K562 (cell line): ENCODE measurements around the gene CSE1L. TPM values are rescaled to one million over a fixed set of nuclear protein-coding genes. Genes with fewer than 3 reads are reported as not detected.

Experiments
- ATAC-seq: fragments of 200-7000 bp; cut with Tn5 transposase; 3 replicates; pipeline ENCODE4 v1.9.1; 2020; ENCODE audit warnings: moderate library complexity
- BruUV-seq: library from RNA; stranded (reverse); fragments of 400-500 nt; replicated peaks from 2 replicates; lab custom pipeline; 2021; lab: Mats Ljungman, UMichigan
- CTCF ChIA-PET: fragments of 300-600 bp; formaldehyde crosslinking; extraction: SDS; loops from one replicate; lab custom pipeline; 2021; ENCODE audit warnings: low intra/inter-chr PET ratio; lab: Yijun Ruan, JAX
- POLR2A ChIA-PET: fragments of 300-600, 350-650 bp; sonication (Branson Sonifier 250); formaldehyde crosslinking; extraction: SDS; loops from one replicate; lab custom pipeline; 2021; ENCODE audit warnings: antibody characterized with exemption, inconsistent platforms; lab: Yijun Ruan, JAX
- DNase-seq, 4 experiments: peaks; one replicate each; pipeline versions ENCODE4 v3.0.0 to v3.0.0-alpha.2; 2011 to 2018; ENCODE audit warnings: low spot score in 3 of 4, mixed read lengths in 3 of 4; ENCODE audit errors: extremely low read depth in 1 of 4
- FAIRE-seq: peaks from 2 replicates; lab custom pipeline; 2011; peaks lifted over from hg19 to GRCh38; lab: Jason Lieb, UNC
- H2AFZ ChIP-seq: 2 replicates; pipeline ENCODE4 v1.6.0; 2011; ENCODE audit warnings: low read depth, low read length, control low read depth, inconsistent platforms
- H3K27ac ChIP-seq: fragments of 200-600 bp; 3 replicates; pipeline ENCODE4 v1.8.0; 2011; ENCODE audit warnings: low read depth, mild to moderate bottlenecking, control low read depth, inconsistent platforms, low read length, moderate library complexity, mixed read lengths; ENCODE audit errors: extremely low read depth
- H3K27me3 ChIP-seq, 2 experiments: fragments of 300-600 bp in 1 of 2; 2 replicates in 1 of 2; 3 replicates in 1 of 2; pipeline versions ENCODE4 v1.6.0 to v1.8.0; 2011; ENCODE audit warnings: inconsistent platforms in 2 of 2, low read length in 2 of 2, mild to moderate bottlenecking in 1 of 2, mixed read lengths in 1 of 2, moderate library complexity in 1 of 2; ENCODE audit not compliant: control insufficient read depth in 2 of 2, insufficient read depth in 2 of 2
- H3K36me3 ChIP-seq: fragments of 300-600 bp; 3 replicates; pipeline ENCODE4 v1.8.0; 2011; ENCODE audit warnings: mild to moderate bottlenecking, low read length, inconsistent platforms; ENCODE audit not compliant: control insufficient read depth, insufficient read depth
- H3K4me1 ChIP-seq, 2 experiments: fragments of 200-600 bp in 1 of 2; replicated peaks in 1 of 2; 2 replicates in 1 of 2; 3 replicates in 1 of 2; pipeline versions ENCODE4 v1.5.1 to v1.8.0; 2011; ENCODE audit warnings: inconsistent platforms in 2 of 2, low read length in 2 of 2, mild to moderate bottlenecking in 1 of 2, mixed read lengths in 1 of 2, moderate library complexity in 1 of 2; ENCODE audit not compliant: control insufficient read depth in 2 of 2, insufficient read depth in 2 of 2
- H3K4me2 ChIP-seq: 2 replicates; pipeline ENCODE4 v1.6.1; 2011; ENCODE audit warnings: low read length, control low read depth, inconsistent platforms, mixed read lengths; ENCODE audit not compliant: insufficient read depth
- H3K4me3 ChIP-seq: fragments of 200-600 bp; sonication (generic), shearing (Covaris generic); 2 replicates; pipeline ENCODE4 v1.5.1; 2016; ENCODE audit warnings: control low read depth, inconsistent platforms
- H3K79me2 ChIP-seq: fragments of 200-600 bp; 3 replicates; pipeline ENCODE4 v1.8.0; 2011; ENCODE audit warnings: low read length, inconsistent platforms; ENCODE audit not compliant: control insufficient read depth, insufficient read depth
- H3K9ac ChIP-seq, 2 experiments: 2 replicates each; pipeline versions ENCODE4 v1.6.0 to v1.6.1; 2011; ENCODE audit warnings: low read depth in 2 of 2, low read length in 2 of 2, control low read depth in 1 of 2, inconsistent platforms in 1 of 2, mild to moderate bottlenecking in 1 of 2, mixed read lengths in 1 of 2; ENCODE audit not compliant: insufficient read depth in 1 of 2
- H3K9me1 ChIP-seq: one replicate; pipeline ENCODE4 v1.6.0; 2011; ENCODE audit warnings: inconsistent platforms, mild to moderate bottlenecking, low read length, moderate library complexity; ENCODE audit not compliant: control insufficient read depth, insufficient read depth
- H3K9me3 ChIP-seq: replicated peaks from 2 replicates; pipeline ENCODE4 v1.5.1; 2011; ENCODE audit warnings: low read depth, low read length, inconsistent platforms; ENCODE audit not compliant: control insufficient read depth, insufficient read depth
- H4K20me1 ChIP-seq: replicated peaks from 2 replicates; pipeline ENCODE4 v1.6.1; 2011; ENCODE audit warnings: low read length, inconsistent platforms, mixed read lengths; ENCODE audit not compliant: control insufficient read depth, insufficient read depth
- AFF4 ChIP-seq: sonication (generic); formaldehyde crosslinking; IDR thresholded peaks from 2 replicates; pipeline ENCODE4 v1.8.0; 2023; ENCODE audit warnings: mild to moderate bottlenecking, missing genetic modification reagents
- BRD9 ChIP-seq: fragments of 450-650 bp; IDR thresholded peaks from 2 replicates; pipeline ENCODE4 v1.6.1; 2018; ENCODE audit warnings: low read depth; ENCODE audit not compliant: partially characterized antibody
- CBX2 ChIP-seq: fragments of 200-600 bp; sonication (generic); IDR thresholded peaks from one replicate; pipeline ENCODE4 v1.6.1; 2012; ENCODE audit warnings: mild to moderate bottlenecking, low read length, inconsistent platforms; ENCODE audit not compliant: insufficient read depth, poor library complexity, severe bottlenecking
- DLX4 ChIP-seq: fragments of 250-450 bp; sonication (Bioruptor Pico); IDR thresholded peaks from 2 replicates; pipeline ENCODE4 v1.6.1; 2021; ENCODE audit warnings: mild to moderate bottlenecking
- GATAD2B ChIP-seq: fragments of 450-650 bp; IDR thresholded peaks from 2 replicates; pipeline ENCODE4 v1.6.1; 2017; ENCODE audit warnings: mild to moderate bottlenecking, borderline replicate concordance
- ILK ChIP-seq: fragments of 450-650 bp; IDR thresholded peaks from 2 replicates; pipeline ENCODE4 v1.6.1; 2016; ENCODE audit warnings: missing genetic modification characterization, low read depth, mild to moderate bottlenecking, missing compliant biosample characterization, moderate library complexity, borderline replicate concordance
- LARP7 ChIP-seq: fragments of 450-650 bp; IDR thresholded peaks from 2 replicates; pipeline ENCODE4 v1.6.1; 2016
- LEF1 ChIP-seq: fragments of 450-650 bp; IDR thresholded peaks from 2 replicates; pipeline ENCODE4 v1.6.1; 2016; ENCODE audit warnings: mild to moderate bottlenecking
- MTA3 ChIP-seq: fragments of 450-650 bp; formaldehyde crosslinking; IDR thresholded peaks from 2 replicates; pipeline ENCODE4 v1.6.1; 2017; ENCODE audit warnings: mild to moderate bottlenecking, borderline replicate concordance
- NR1H2 ChIP-seq: sonication (generic); formaldehyde crosslinking; IDR thresholded peaks from 2 replicates; pipeline ENCODE4 v1.4.0; 2020; ENCODE audit warnings: mild to moderate bottlenecking, missing genetic modification reagents
- NR2F6 ChIP-seq: fragments of 450-650 bp; formaldehyde crosslinking; IDR thresholded peaks from 2 replicates; pipeline ENCODE4 v1.4.0; 2020; ENCODE audit warnings: mild to moderate bottlenecking
- PYGO2 ChIP-seq: fragments of 450-650 bp; IDR thresholded peaks from 2 replicates; pipeline ENCODE4 v1.6.1; 2016; ENCODE audit warnings: mild to moderate bottlenecking, missing genetic modification characterization, moderate library complexity, missing compliant biosample characterization
- SFPQ ChIP-seq: fragments of 200-400 bp; formaldehyde crosslinking; IDR thresholded peaks from 2 replicates; pipeline ENCODE4 v1.6.1; 2017; ENCODE audit warnings: mild to moderate bottlenecking, low read depth, low read length, moderate library complexity
- TAF9B ChIP-seq: fragments of 450-650 bp; IDR thresholded peaks from 2 replicates; pipeline ENCODE4 v1.6.1; 2018; ENCODE audit warnings: mild to moderate bottlenecking; ENCODE audit not compliant: partially characterized antibody
- THAP7 ChIP-seq: fragments of 250-450 bp; sonication (Bioruptor Pico); IDR thresholded peaks from 2 replicates; pipeline ENCODE4 v1.5.0; 2021
- ZFP1 ChIP-seq: fragments of 450-650 bp; formaldehyde crosslinking; IDR thresholded peaks from 2 replicates; pipeline ENCODE4 v1.4.0; 2020; ENCODE audit warnings: mild to moderate bottlenecking, mixed read lengths
- ZNF311 ChIP-seq: fragments of 250-450 bp; sonication (Bioruptor Pico); IDR thresholded peaks from 2 replicates; pipeline ENCODE4 v1.4.0; 2020; ENCODE audit warnings: mild to moderate bottlenecking, moderate library complexity
- WGBS: fragments of 100-300 bp; shearing (Covaris generic); methylation state at CpG from one replicate; pipeline ENCODE4 v1.1.6; 2016; ENCODE audit warnings: low coverage, mixed read lengths; ENCODE audit not compliant: insufficient coverage; ENCODE audit errors: missing lambda C conversion rate; 5-methylcytosine and 5-hydroxymethylcytosine counted together
- in situ Hi-C: fragments of 300-500 bp; cut with MboI; formaldehyde crosslinking; loops from 4 replicates; pipeline ENCODE4 v1.15.0; 2018; ENCODE audit warnings: inconsistent platforms, mixed read lengths
- intact Hi-C: fragments of 100-400 bp; cut with micrococcal nuclease; formaldehyde crosslinking; loops from 2 replicates; pipeline ENCODE4 v1.14.2; 2022
- polyA plus RNA-seq, 8 experiments: library from polyadenylated mRNA; depleted of rRNA in 4 of 8; stranded (reverse) in 5 of 8; unstranded in 3 of 8; fragments of >200 nt; fragmentation: Nextera tagmentation in 2 of 8; fragmentation: Illumina TruSeq in 1 of 8; extraction: Ambion mirVana in 2 of 8; extraction: Trizol in 1 of 8; gene quantifications; 2 replicates each; pipeline versions ENCODE4 v1.2.1 to v1.2.3, GENCODE V29; 2011 to 2014; ENCODE audit warnings: inconsistent platforms in 1 of 8, missing spikeins in 1 of 8
- total RNA-seq, 7 experiments: library from RNA; depleted of rRNA in 6 of 7; stranded (reverse); fragments of >200 nt in 6 of 7; fragmentation: Illumina TruSeq in 2 of 7; extraction: Trizol in 2 of 7; gene quantifications; 2 replicates each; pipeline versions ENCODE4 v1.2.1 to v1.2.3, GENCODE V29; 2011 to 2021; ENCODE audit warnings: low replicate concordance in 1 of 7

Gene CSE1L
- total and polyA plus RNA-seq, 9 of the 15 experiments (the other 6 are each of a cell fraction or from before 2014, with no cell fraction given), result 138 to 280 (median 209) TPM

GRCh38 chr20:49118307-49118706 is 72.2 kb downstream of the CSE1L start:
- Histone ChIP-seq H3K4me2 (no peak overlapping the region), H3K4me1 (no peaks in the 10 kb centered on the region), H3K36me3 (peaks cover 93% of the 10 kb centered on the region), H3K4me3 (no peak overlapping the region), H3K9me1 (no peaks in the 10 kb centered on the region), H3K9me3 (no peaks in the 10 kb centered on the region), H2AFZ (no peak overlapping the region), H3K27me3 (no peaks in the 10 kb centered on the region), H4K20me1 (no peaks in the 10 kb centered on the region), H3K79me2 (no peaks in the 10 kb centered on the region; the same call in 2 of the 3 replicates), H3K27ac (no peak overlapping the region), H3K9ac (no peak overlapping the region)
- no peak for FAIRE-seq
- no peak for DNase-seq
- 94% methylated on average over 3 of the region's 3 CpGs for WGBS
- CTCF ChIA-PET, result no interaction called here
- POLR2A ChIA-PET, result interaction anchor here (0.6 to 0.9 kb wide), 2 partner anchors 31 to 396 kb away, joined by 3 to 4 read pairs; no protein-coding TSS in a partner anchor
- BruUV-seq, result no TSS peak
- intact Hi-C loops (no loop called here), in situ Hi-C loops (no loop called here)
- no peak for TF ChIP-seq TAF9B
- TF ChIP-seq AFF4 (CRISPR knock-in tag), result no peak
- TF ChIP-seq LARP7, result no peak
- no peak for TF ChIP-seq THAP7 (CRISPR knock-in tag)
- no peak for TF ChIP-seq ILK (tag)
- TF ChIP-seq GATAD2B, result no peak
- TF ChIP-seq BRD9, result no peak
- TF ChIP-seq MTA3, result no peak
- no peak for TF ChIP-seq CBX2
- no peak for TF ChIP-seq NR1H2 (CRISPR knock-in tag)
- TF ChIP-seq ZNF311 (CRISPR knock-in tag), result no peak
- TF ChIP-seq PYGO2 (tag), result no peak
- TF ChIP-seq DLX4 (CRISPR knock-in tag), result no peak
- TF ChIP-seq ZFP1 (CRISPR knock-in tag), result no peak
- TF ChIP-seq SFPQ, result no peak
- no peak for TF ChIP-seq NR2F6
- no peak for TF ChIP-seq LEF1
- ATAC-seq, result no peak
